ENCODE measurements around the gene CLASP1.

The CLASP1 gene

GRCh38 chr2:121501031-121501430 lies 148.2 kb downstream of the CLASP1 start:
- Histone ChIP-seq H3K9ac (no peak overlapping the region), H3K4me1 (ENCODE audit: low read depth, poor library complexity, severe bottlenecking) (peaks cover 4% of the 10 kb centered on the region), H3K36me3 (ENCODE audit: insufficient read depth) (no peaks in the 10 kb centered on the region), H2AFZ (ENCODE audit: low read depth) (no peak overlapping the region), H3K27ac (no peak overlapping the region), H3K79me2 (ENCODE audit: insufficient read depth, low read depth) (no peaks in the 10 kb centered on the region), H3K4me2 (no peak overlapping the region), H4K20me1 (ENCODE audit: insufficient read depth) (no peaks in the 10 kb centered on the region), H3K4me3 (IDR thresholded peaks at IDR 0.05; ENCODE audit: insufficient read depth, low read depth, low read length) (no peak overlapping the region), H3K27me3 (ENCODE audit: insufficient read depth, low read depth) (no peaks in the 10 kb centered on the region)
- TF ChIP-seq CTCF (conservative IDR thresholded peaks at IDR 0.05; ENCODE audit: low read depth, low read length), result no peak

GRCh38 chr2:121498731-121499130 lies 150.5 kb downstream of the CLASP1 start:
- Histone ChIP-seq H3K4me1 (ENCODE audit: low read depth, poor library complexity, severe bottlenecking) (no peaks in the 10 kb centered on the region), H3K27me3 (ENCODE audit: insufficient read depth, low read depth) (no peaks in the 10 kb centered on the region), H3K27ac (no peak overlapping the region), H3K4me2 (no peak overlapping the region), H3K79me2 (ENCODE audit: insufficient read depth, low read depth) (no peaks in the 10 kb centered on the region), H3K36me3 (ENCODE audit: insufficient read depth) (no peaks in the 10 kb centered on the region), H3K4me3 (IDR thresholded peaks at IDR 0.05; ENCODE audit: insufficient read depth, low read depth, low read length) (no peak overlapping the region), H2AFZ (ENCODE audit: low read depth) (no peak overlapping the region), H3K9ac (no peak overlapping the region), H4K20me1 (ENCODE audit: insufficient read depth) (no peaks in the 10 kb centered on the region)
- TF ChIP-seq CTCF (conservative IDR thresholded peaks at IDR 0.05; ENCODE audit: low read depth, low read length), result no peak

GRCh38 chr2:121492409-121492808 lies 156.9 kb downstream of the CLASP1 start:
- no peak for TF ChIP-seq CTCF (conservative IDR thresholded peaks at IDR 0.05; ENCODE audit: low read depth, low read length)
- H3K27me3 ChIP-seq (ENCODE audit: insufficient read depth, low read depth), result no peaks in the 10 kb centered on the region
- H3K4me2 ChIP-seq, result no peak overlapping the region
- H3K27ac ChIP-seq, result no peak overlapping the region
- no peak overlapping the region for H3K9ac ChIP-seq
- H2AFZ ChIP-seq (ENCODE audit: low read depth), result no peak overlapping the region
- H4K20me1 ChIP-seq (ENCODE audit: insufficient read depth), result no peaks in the 10 kb centered on the region
- no peaks in the 10 kb centered on the region for H3K36me3 ChIP-seq (ENCODE audit: insufficient read depth)
- no peak overlapping the region for H3K4me3 ChIP-seq (IDR thresholded peaks at IDR 0.05; ENCODE audit: insufficient read depth, low read depth, low read length)
- 0 out of 2 replicates have a peak, but pooled peaks cover 6% of the 10 kb centered on the region for H3K79me2 ChIP-seq (ENCODE audit: insufficient read depth, low read depth)
- H3K4me1 ChIP-seq (ENCODE audit: low read depth, poor library complexity, severe bottlenecking), result peaks cover 36% of the 10 kb centered on the region

GRCh38 chr2:121491518-121491917 lies 157.7 kb downstream of the CLASP1 start:
- no peak overlapping the region for H3K27ac ChIP-seq

More at GRCh38 chr2:121491518-121491917, 157.7 kb downstream of the CLASP1 start:
- TF ChIP-seq CTCF (conservative IDR thresholded peaks at IDR 0.05; ENCODE audit: low read depth, low read length), result no peak
- H3K4me3 ChIP-seq (IDR thresholded peaks at IDR 0.05; ENCODE audit: insufficient read depth, low read depth, low read length), result no peak overlapping the region
- H3K27me3 ChIP-seq (ENCODE audit: insufficient read depth, low read depth), result no peaks in the 10 kb centered on the region
- H4K20me1 ChIP-seq (ENCODE audit: insufficient read depth), result no peaks in the 10 kb centered on the region
- 0 out of 2 replicates have a peak, but pooled peaks cover 6% of the 10 kb centered on the region for H3K79me2 ChIP-seq (ENCODE audit: insufficient read depth, low read depth)
- H3K4me2 ChIP-seq, result no peak overlapping the region
- peaks cover 45% of the 10 kb centered on the region for H3K4me1 ChIP-seq (ENCODE audit: low read depth, poor library complexity, severe bottlenecking)
- no peaks in the 10 kb centered on the region for H3K36me3 ChIP-seq (ENCODE audit: insufficient read depth)
- H3K9ac ChIP-seq, result no peak overlapping the region
- no peak overlapping the region for H2AFZ ChIP-seq (ENCODE audit: low read depth)

All from KMS-11 (cell line).